HCT116 (cell line): Measurements from ENCODE around the gene IFT52. TPM values are rescaled to one million over a fixed set of nuclear protein-coding genes. Genes with fewer than 3 reads are reported as not detected.

Experiments
- ATAC-seq: fragments of 200-7000 bp; cut with Tn5 transposase; 2 replicates; pipeline ENCODE4 v1.9.1; 2020; ENCODE audit warnings: mild to moderate bottlenecking, moderate library complexity
- BruUV-seq: library from RNA; stranded (reverse); fragments of 400-500 nt; replicated peaks from 2 replicates; lab custom pipeline; 2021; lab: Mats Ljungman, UMichigan
- CTCF ChIA-PET: fragments of 300-600 bp; sonication (Branson Sonifier 250); formaldehyde crosslinking; loops from one replicate; lab custom pipeline; 2021; ENCODE audit warnings: antibody characterized with exemption; lab: Charles Lee
- POLR2A ChIA-PET: fragments of 300-600, 350-600 bp; sonication (Branson Sonifier 250); formaldehyde crosslinking; loops from one replicate; lab custom pipeline; 2021; ENCODE audit warnings: antibody characterized with exemption; lab: Charles Lee
- RAD21 ChIA-PET, 2 experiments: fragments of 300-600 bp; sonication (Branson Sonifier 250); formaldehyde crosslinking; loops; one replicate each; lab custom pipeline; 2023; ENCODE audit warnings: low total read pairs in 2 of 2; ENCODE audit not compliant: uncharacterized antibody in 2 of 2, unreplicated experiment in 2 of 2, low non-redundant PET in 1 of 2; lab: Charles Lee
- DNase-seq: peaks from one replicate; pipeline ENCODE4 v3.0.0-alpha.2; 2010; ENCODE audit warnings: low read depth, low spot score
- H2AFZ ChIP-seq: fragments of 200-600 bp; shearing (Covaris generic), sonication (generic); 2 replicates; pipeline ENCODE4 v1.6.1; 2017; ENCODE audit warnings: low read depth, mixed run types, mixed read lengths, antibody characterized with exemption, low read length; ENCODE audit not compliant: poor library complexity, severe bottlenecking
- H3K27ac ChIP-seq: 2 replicates; pipeline ENCODE4 v1.5.1; 2012; ENCODE audit warnings: low read depth, low read length
- H3K27me3 ChIP-seq: fragments of 200-600 bp; sonication (generic); 2 replicates; pipeline ENCODE4 v1.6.1; 2016; ENCODE audit warnings: mixed run types, low read length, mixed read lengths; ENCODE audit not compliant: insufficient read depth
- H3K36me3 ChIP-seq, 2 experiments: fragments of 200-500 bp in 1 of 2; fragments of 200-600 bp in 1 of 2; sonication (Bioruptor generic) in 1 of 2; sonication (generic) in 1 of 2; 2 replicates each; pipeline versions ENCODE4 v1.5.1 to v1.6.1; 2014 to 2016; ENCODE audit warnings: low read length in 2 of 2, inconsistent platforms in 1 of 2, mixed read lengths in 1 of 2, mixed run types in 1 of 2; ENCODE audit not compliant: insufficient read depth in 2 of 2, control insufficient read depth in 1 of 2
- H3K4me1 ChIP-seq, 2 experiments: fragments of 200-600 bp in 1 of 2; sonication (generic) in 1 of 2; 2 replicates each; pipeline versions ENCODE4 v1.5.1 to v1.6.1; 2012 to 2017; ENCODE audit warnings: low read length in 2 of 2, inconsistent platforms in 1 of 2, mild to moderate bottlenecking in 1 of 2, mixed read lengths in 1 of 2, mixed run types in 1 of 2, moderate library complexity in 1 of 2; ENCODE audit not compliant: insufficient read depth in 2 of 2, control insufficient read depth in 1 of 2
- H3K4me2 ChIP-seq: fragments of 200-600 bp; sonication (generic); 2 replicates; pipeline ENCODE4 v1.6.1; 2017; ENCODE audit warnings: mixed run types, low read length, mixed read lengths
- H3K4me3 ChIP-seq, 2 experiments: fragments of 200-600 bp in 1 of 2; sonication (generic) in 1 of 2; replicated peaks in 1 of 2; 2 replicates each; pipeline ENCODE4 v1.5.1; 2011 to 2016; ENCODE audit warnings: low read length in 2 of 2, control low read depth in 1 of 2, low read depth in 1 of 2, mild to moderate bottlenecking in 1 of 2, mixed read lengths in 1 of 2, mixed run types in 1 of 2
- H3K79me2 ChIP-seq: fragments of 200-600 bp; sonication (generic); 2 replicates; pipeline ENCODE4 v1.6.1; 2017; ENCODE audit warnings: mild to moderate bottlenecking, mixed run types, low read length, moderate library complexity, mixed read lengths; ENCODE audit not compliant: insufficient read depth
- H3K9ac ChIP-seq: fragments of 200-600 bp; sonication (generic); 2 replicates; pipeline ENCODE4 v1.6.1; 2016; ENCODE audit warnings: low read length, mixed read lengths
- H3K9me2 ChIP-seq: fragments of 200-600 bp; sonication (generic), shearing (Covaris generic); 2 replicates; pipeline ENCODE4 v1.6.1; 2017; ENCODE audit warnings: mixed run types, mild to moderate bottlenecking, moderate library complexity; ENCODE audit not compliant: insufficient read depth
- H3K9me3 ChIP-seq, 2 experiments: fragments of 200-500 bp in 1 of 2; fragments of 200-600 bp in 1 of 2; sonication (Bioruptor generic) in 1 of 2; sonication (generic) in 1 of 2; 2 replicates each; pipeline ENCODE4 v1.6.1; 2014 to 2017; ENCODE audit warnings: low read length in 2 of 2, mixed read lengths in 2 of 2, inconsistent platforms in 1 of 2, low read depth in 1 of 2, mild to moderate bottlenecking in 1 of 2, mixed run types in 1 of 2, moderate library complexity in 1 of 2; ENCODE audit not compliant: control insufficient read depth in 1 of 2, insufficient read depth in 1 of 2
- H4K20me1 ChIP-seq: fragments of 200-600 bp; sonication (generic), shearing (Covaris generic); 2 replicates; pipeline ENCODE4 v1.6.1; 2017; ENCODE audit warnings: mixed run types, mild to moderate bottlenecking, moderate library complexity; ENCODE audit not compliant: insufficient read depth
- CTCF ChIP-seq, 3 experiments: fragments of 200-600 bp in 1 of 3; sonication (generic) in 1 of 3; IDR thresholded peaks in 2 of 3; conservative IDR thresholded peaks in 1 of 3; 2 replicates each; pipeline ENCODE4 v1.5.1; 2012 to 2017; ENCODE audit warnings: low read depth in 2 of 3, low read length in 2 of 3, antibody characterized with exemption in 1 of 3, borderline replicate concordance in 1 of 3, control low read depth in 1 of 3, mild to moderate bottlenecking in 1 of 3, mixed read lengths in 1 of 3, mixed run types in 1 of 3, moderate library complexity in 1 of 3; ENCODE audit not compliant: insufficient read depth in 1 of 3
- MAX ChIP-seq: IDR thresholded peaks from 2 replicates; pipeline ENCODE4 v1.6.1; 2012
- POLR2AphosphoS5 ChIP-seq: IDR thresholded peaks from 2 replicates; pipeline ENCODE4 v1.6.1; 2011; ENCODE audit warnings: mild to moderate bottlenecking, low read depth, low read length, moderate library complexity
- RAD21 ChIP-seq: IDR thresholded peaks from 2 replicates; pipeline ENCODE4 v1.6.1; 2012; ENCODE audit warnings: low read depth, mild to moderate bottlenecking
- SP1 ChIP-seq: IDR thresholded peaks from 2 replicates; pipeline ENCODE4 v1.6.1; 2012; ENCODE audit warnings: low read depth
- intact Hi-C: fragments of 100-400 bp; cut with micrococcal nuclease; formaldehyde crosslinking; loops from 2 replicates; pipeline ENCODE4 v1.10.0; 2022
- total RNA-seq: library from RNA; stranded (reverse); gene quantifications from one replicate; pipeline ENCODE4 v1.2.1, GENCODE V29; 2021; ENCODE audit not compliant: unreplicated experiment

Gene IFT52
- total RNA-seq, 1 experiment from 2014 or later = 29.0 TPM

- TF ChIP-seq MAX (no peak), RAD21 (no peak), SP1 (no peak)
Measured at GRCh38 chr20:43680981-43681380, 90.2 kb downstream of the IFT52 start (continued).

- Histone ChIP-seq H3K36me3 (peaks cover 7 to 28% of the 10 kb centered on the region in 2 experiments; a peak in 2 of 4 replicates), H3K9me3 (no peaks in the 10 kb centered on the region), H4K20me1 (peaks cover 2% of the 10 kb centered on the region; the same call in 1 of the 2 replicates), H3K27ac (no peak overlapping the region), H3K79me2 (peaks cover 52% of the 10 kb centered on the region), H3K4me2 (no peak overlapping the region), H3K27me3 (no peaks in the 10 kb centered on the region), H2AFZ (no peak overlapping the region), H3K9me2 (no peaks in the 10 kb centered on the region), H3K4me3 (no peak overlapping the region), H3K4me1 (no peaks in the 10 kb centered on the region), H3K9ac (no peak overlapping the region)
- DNase-seq = no peak
- RAD21 ChIA-PET = no interaction called here
- intact Hi-C loops = no loop called here
- POLR2A ChIA-PET = no interaction called here
- BruUV-seq = no TSS peak
- ATAC-seq = no peak
- CTCF ChIA-PET = interaction anchor here (0.6 kb wide), 1 partner anchor 236 kb away, joined by 3 read pairs; no protein-coding TSS in a partner anchor
- TF ChIP-seq CTCF (IDR thresholded peaks at IDR 0.05 in 2 of 3, conservative IDR thresholded peaks at IDR 0.05 in 1 of 3; ENCODE audit: borderline replicate concordance in 1 of 3, insufficient read depth in 1 of 3, low read depth in 2 of 3, low read length in 2 of 3) (peak in 1 of 3 experiments; percentile 19; a peak in 1 of 6 replicates), POLR2AphosphoS5 (no peak)
Measured at GRCh38 chr20:43681468-43681942, 90.8 kb downstream of the IFT52 start.
